IMR-90 (cell line): ENCODE data around the gene ZCCHC3. TPM values are rescaled to one million over a fixed set of nuclear protein-coding genes. Genes with fewer than 3 reads are reported as not detected.

ENCODE experiments used
- ATAC-seq: fragments of 200-7000 bp; cut with Tn5 transposase; 2 replicates; pipeline ENCODE4 v1.9.1; 2020; ENCODE audit warnings: low read depth, mild to moderate bottlenecking, moderate library complexity
- BruUV-seq: library from RNA; stranded (reverse); fragments of 400-500 nt; replicated peaks from 2 replicates; lab custom pipeline; 2021; lab: Mats Ljungman, UMichigan
- CTCF ChIA-PET: fragments of 300-600 bp; formaldehyde crosslinking; extraction: SDS; loops from one replicate; lab custom pipeline; 2021; ENCODE audit warnings: antibody characterized with exemption; lab: Yijun Ruan, JAX
- POLR2A ChIA-PET: fragments of 300-600 bp; sonication (Branson Sonifier 250); formaldehyde crosslinking; loops from one replicate; lab custom pipeline; 2022; ENCODE audit warnings: antibody characterized with exemption; ENCODE audit not compliant: unreplicated experiment; lab: Charles Lee
- DNase-seq: peaks from one replicate; pipeline ENCODE4 v3.0.0; 2013
- H2AFZ ChIP-seq: replicated peaks from 2 replicates; pipeline ENCODE3; 2013; ENCODE audit warnings: low read length, mild to moderate bottlenecking; ENCODE audit not compliant: poor library complexity
- H2AK5ac ChIP-seq: 2 replicates; pipeline ENCODE4 v1.6.1; 2013; ENCODE audit warnings: low read depth, low read length, inconsistent platforms
- H2AK9ac ChIP-seq: replicated peaks from 2 replicates; pipeline ENCODE3; 2013; ENCODE audit warnings: mild to moderate bottlenecking, low read depth, low read length, moderate library complexity; ENCODE audit not compliant: poor library complexity
- H2BK120ac ChIP-seq: 2 replicates; pipeline ENCODE4 v1.6.1; 2013; ENCODE audit warnings: low read depth, low read length, inconsistent platforms
- H2BK15ac ChIP-seq: 3 replicates; pipeline ENCODE4 v1.6.1; 2013; ENCODE audit warnings: low read depth, low read length, inconsistent platforms
- H2BK20ac ChIP-seq: 2 replicates; pipeline ENCODE4 v1.6.1; 2013; ENCODE audit warnings: low read depth, mild to moderate bottlenecking, inconsistent platforms, low read length, moderate library complexity
- H2BK5ac ChIP-seq: 2 replicates; pipeline ENCODE4 v1.6.1; 2013; ENCODE audit warnings: mild to moderate bottlenecking, low read depth, low read length, inconsistent platforms; ENCODE audit not compliant: poor library complexity, severe bottlenecking
- H3K14ac ChIP-seq: replicated peaks from 2 replicates; pipeline ENCODE4 v1.6.1; 2013; ENCODE audit warnings: low read depth, low read length, inconsistent platforms
- H3K18ac ChIP-seq: 2 replicates; pipeline ENCODE4 v1.6.1; 2013; ENCODE audit warnings: low read depth, low read length, control low read depth
- H3K23ac ChIP-seq: 2 replicates; pipeline ENCODE4 v1.6.1; 2013; ENCODE audit warnings: low read depth, low read length, inconsistent platforms
- H3K27ac ChIP-seq: 2 replicates; pipeline ENCODE4 v1.5.1; 2013; ENCODE audit warnings: mild to moderate bottlenecking, control low read depth, low read length; ENCODE audit not compliant: insufficient read depth
- H3K27me3 ChIP-seq: 2 replicates; pipeline ENCODE4 v1.6.1; 2013; ENCODE audit warnings: low read length; ENCODE audit not compliant: control insufficient read depth, insufficient read depth
- H3K36me3 ChIP-seq: 2 replicates; pipeline ENCODE4 v1.6.1; 2013; ENCODE audit warnings: low read length, mixed read lengths; ENCODE audit not compliant: control insufficient read depth, insufficient read depth
- H3K4ac ChIP-seq: 2 replicates; pipeline ENCODE4 v1.6.1; 2013; ENCODE audit warnings: low read depth, low read length, inconsistent platforms
- H3K4me1 ChIP-seq: 2 replicates; pipeline ENCODE4 v1.6.1; 2013; ENCODE audit warnings: low read length, mixed read lengths; ENCODE audit not compliant: control insufficient read depth, insufficient read depth
- H3K4me2 ChIP-seq: 2 replicates; pipeline ENCODE4 v1.6.1; 2013; ENCODE audit warnings: low read depth, mild to moderate bottlenecking, control low read depth, low read length, moderate library complexity
- H3K4me3 ChIP-seq: 2 replicates; pipeline ENCODE4 v1.5.1; 2013; ENCODE audit warnings: low read depth, mild to moderate bottlenecking, control low read depth, low read length, moderate library complexity; ENCODE audit not compliant: insufficient read depth
- H3K56ac ChIP-seq: 2 replicates; pipeline ENCODE4 v1.6.1; 2013; ENCODE audit warnings: low read length, inconsistent platforms; ENCODE audit not compliant: insufficient read depth; ENCODE audit errors: extremely low read depth
- H3K79me1 ChIP-seq, 2 experiments: 2 replicates each; pipeline ENCODE4 v1.6.1; 2013; ENCODE audit warnings: low read length in 2 of 2, inconsistent platforms in 1 of 2, low read depth in 1 of 2
- H3K9ac ChIP-seq: 2 replicates; pipeline ENCODE4 v1.6.1; 2013; ENCODE audit warnings: low read depth, low read length, control low read depth
- H3K9me1 ChIP-seq: 2 replicates; pipeline ENCODE4 v1.6.1; 2013; ENCODE audit warnings: low read length, inconsistent platforms; ENCODE audit not compliant: insufficient read depth
- H3K9me3 ChIP-seq: 2 replicates; pipeline ENCODE4 v1.6.1; 2013; ENCODE audit warnings: low read length; ENCODE audit not compliant: control insufficient read depth, insufficient read depth
- H4K20me1 ChIP-seq: 2 replicates; pipeline ENCODE4 v1.6.1; 2013; ENCODE audit warnings: low read length, inconsistent platforms; ENCODE audit not compliant: insufficient read depth
- H4K5ac ChIP-seq: 2 replicates; pipeline ENCODE4 v1.6.1; 2013; ENCODE audit warnings: mild to moderate bottlenecking, low read depth, low read length, control low read depth
- H4K8ac ChIP-seq, 2 experiments: 2 replicates each; pipeline ENCODE4 v1.6.1; 2013; ENCODE audit warnings: low read depth in 2 of 2, low read length in 2 of 2, control low read depth in 1 of 2, inconsistent platforms in 1 of 2
- H4K91ac ChIP-seq: 2 replicates; pipeline ENCODE4 v1.6.1; 2013; ENCODE audit warnings: low read depth, low read length, inconsistent platforms; ENCODE audit not compliant: insufficient read depth
- MAZ ChIP-seq: IDR thresholded peaks from 2 replicates; pipeline ENCODE4 v1.6.1; 2012; ENCODE audit warnings: low read depth, mild to moderate bottlenecking, low read length, improper control_type of control experiment, moderate library complexity, borderline replicate concordance
- RAD21 ChIP-seq: IDR thresholded peaks from 2 replicates; pipeline ENCODE4 v1.6.1; 2012; ENCODE audit warnings: low read length, improper control_type of control experiment
- SMC3 ChIP-seq: fragments of 150-350 bp; IDR thresholded peaks from 2 replicates; pipeline ENCODE4 v1.6.1; 2016; ENCODE audit warnings: low read depth, mild to moderate bottlenecking, antibody characterized with exemption, low read length, moderate library complexity
- WGBS, 2 experiments: methylation state at CpG; one replicate each; pipeline versions ENCODE4 v1.1.5 to v1.1.7; 2013; ENCODE audit warnings: missing lambda C conversion rate in 2 of 2; ENCODE audit not compliant: insufficient read length in 1 of 2; ENCODE audit errors: extremely low coverage in 2 of 2; 5-methylcytosine and 5-hydroxymethylcytosine counted together
- dilution Hi-C: fragments of 300-500 bp; cut with HindIII; formaldehyde crosslinking; loops from one replicate; pipeline ENCODE4 v1.14.3; 2018; ENCODE audit warnings: low sequenced_read_pairs; ENCODE audit not compliant: unreplicated experiment
- in situ Hi-C: fragments of 300-500 bp; cut with MboI; formaldehyde crosslinking; loops from 3 replicates; pipeline ENCODE4 v1.14.3; 2019; ENCODE audit warnings: low sequenced_read_pairs, inconsistent platforms, mixed read lengths
- intact Hi-C: fragments of 100-400 bp; cut with micrococcal nuclease; formaldehyde crosslinking; loops from 2 replicates; pipeline ENCODE4 v1.10.0; 2022
- polyA plus RNA-seq, 3 experiments: library from polyadenylated mRNA; depleted of rRNA; stranded (reverse); fragments of >200 nt; gene quantifications; 2 replicates each; pipeline ENCODE4 v1.2.3, GENCODE V29; 2012; ENCODE audit warnings: low replicate concordance in 1 of 3
- total RNA-seq: library from RNA; depleted of rRNA; stranded (reverse); fragments of >200 nt; gene quantifications from 2 replicates; pipeline ENCODE4 v1.2.3, GENCODE V29; 2012

ZCCHC3 gene
- total and polyA plus RNA-seq, 2 of the 4 experiments (the other 2 are of a cell fraction), result 8.2 to 10.9 TPM

DNA sequence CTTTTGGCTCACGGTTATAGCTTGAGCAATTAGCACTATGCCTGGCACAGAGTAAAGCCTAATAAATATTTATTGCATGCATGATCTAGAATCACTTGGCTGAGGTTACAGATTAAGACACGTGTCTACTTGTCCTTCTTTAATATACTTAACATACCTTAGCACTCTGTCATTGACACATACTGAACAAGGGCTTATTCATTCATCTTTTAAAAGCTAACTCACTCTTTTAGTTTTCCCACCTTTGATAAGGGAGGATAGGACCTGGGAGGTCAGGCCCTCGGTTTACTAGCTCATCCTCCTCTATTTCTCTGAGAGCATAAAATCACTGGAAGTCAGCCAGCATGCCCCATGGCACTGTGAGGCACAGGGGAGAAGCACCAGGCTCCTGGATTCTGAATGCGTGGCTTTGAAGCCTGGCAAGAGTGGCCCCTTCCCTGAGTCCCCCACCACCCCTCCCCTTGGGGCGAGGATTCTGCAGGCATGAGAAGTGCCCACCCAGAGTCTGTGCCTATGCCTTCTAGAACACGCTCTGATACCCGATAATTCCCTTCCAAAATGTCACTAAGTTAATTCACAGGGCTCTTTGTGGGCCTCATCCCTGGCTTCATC is 11.2 kb downstream of the ZCCHC3 start:
- no peak for DNase-seq
- intact Hi-C loops, result no loop called here
- Histone ChIP-seq H2BK15ac (peak overlapping the region; percentile 32; the same call in 1 of the 3 replicates), H4K20me1 (no peaks in the 10 kb centered on the region), H2BK5ac (no peak overlapping the region), H3K36me3 (no peaks in the 10 kb centered on the region), H3K4me3 (no peak overlapping the region), H4K8ac (peak overlapping the region; percentile 45 to 69; a peak in 3 of 4 replicates), H2AK9ac (no peak overlapping the region), H3K9ac (no peak overlapping the region), H3K4me1 (peaks cover 6% of the 10 kb centered on the region), H2AFZ (no peak overlapping the region), H3K18ac (no peak overlapping the region), H2BK20ac (no peak overlapping the region), H3K79me1 (peaks cover 0 to 4% of the 10 kb centered on the region in 2 experiments; a peak in 1 of 4 replicates), H3K27ac (no peak overlapping the region), H3K9me1 (peaks cover 7% of the 10 kb centered on the region; the same call in 1 of the 2 replicates), H3K9me3 (no peaks in the 10 kb centered on the region), H3K4ac (peak overlapping the region; percentile 48; the same call in 1 of the 2 replicates), H3K27me3 (no peaks in the 10 kb centered on the region), H4K91ac (peak overlapping the region; percentile 44; the same call in 1 of the 2 replicates), H3K23ac (no peak overlapping the region), H2BK120ac (peak overlapping the region; percentile 93; the same call in 1 of the 2 replicates), H3K56ac (no peak overlapping the region), H3K14ac (peak overlapping the region; percentile 95; the same call in 1 of the 2 replicates), H4K5ac (peak overlapping the region; percentile 55; the same call in 1 of the 2 replicates), H2AK5ac (peak overlapping the region; percentile 86; the same call in 1 of the 2 replicates), H3K4me2 (no peak overlapping the region)
- dilution Hi-C loops, result no loop called here
- ChIA-PET CTCF (no interaction called here), POLR2A (no interaction called here)
- 88% methylated on average over 3 of the region's 7 CpGs; no CpG with 5 or more reads in 1 of the 2 experiments for WGBS, 2 experiments
- BruUV-seq, result no TSS peak
- ATAC-seq, result no peak
- no peak for TF ChIP-seq SMC3
- TF ChIP-seq RAD21, result no peak
- no peak for TF ChIP-seq MAZ
- in situ Hi-C loops, result no loop called here
